Kidney glomerular epithelial cell (primary cell): ENCODE measurements around the gene FAT1.

Source experiments
- DNase-seq: peaks from one replicate; lab custom pipeline; 2025; lab: John Stamatoyannopoulos, UW

The FAT1 gene

GRCh38 chr4:186724058-186724863 lies 605 bp upstream of the FAT1 start:
- no peak for DNase-seq

- DNase-seq, result no peak
These were observed 812 bp downstream of the FAT1 start for GRCh38 chr4:186722796-186723291.

- no peak for DNase-seq
These were observed 3.5 kb downstream of the FAT1 start for GRCh38 chr4:186719925-186720694.

- DNase-seq, result no peak
These were observed 6.1 kb downstream of the FAT1 start for GRCh38 chr4:186717556-186717955.

DNA sequence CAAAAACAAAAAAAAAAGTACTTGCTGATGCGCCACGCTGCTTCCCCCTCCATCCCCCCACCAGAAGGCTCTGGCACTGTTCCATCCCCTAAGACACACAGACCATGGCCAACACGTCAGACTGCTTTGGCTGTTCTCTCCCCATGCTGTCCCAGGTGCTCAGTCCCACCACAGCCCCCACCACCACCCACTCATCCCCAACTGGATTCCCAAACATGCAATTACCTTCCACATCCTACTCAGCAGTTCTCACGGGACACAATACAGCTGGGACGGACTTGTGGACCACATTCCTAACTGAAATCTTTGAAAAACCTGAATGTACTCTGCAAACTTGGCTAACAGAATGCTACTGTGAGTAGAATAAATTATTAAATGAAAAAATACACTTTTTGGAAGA lies 8.6 kb downstream of the FAT1 start:
- DNase-seq, result no peak

DNA sequence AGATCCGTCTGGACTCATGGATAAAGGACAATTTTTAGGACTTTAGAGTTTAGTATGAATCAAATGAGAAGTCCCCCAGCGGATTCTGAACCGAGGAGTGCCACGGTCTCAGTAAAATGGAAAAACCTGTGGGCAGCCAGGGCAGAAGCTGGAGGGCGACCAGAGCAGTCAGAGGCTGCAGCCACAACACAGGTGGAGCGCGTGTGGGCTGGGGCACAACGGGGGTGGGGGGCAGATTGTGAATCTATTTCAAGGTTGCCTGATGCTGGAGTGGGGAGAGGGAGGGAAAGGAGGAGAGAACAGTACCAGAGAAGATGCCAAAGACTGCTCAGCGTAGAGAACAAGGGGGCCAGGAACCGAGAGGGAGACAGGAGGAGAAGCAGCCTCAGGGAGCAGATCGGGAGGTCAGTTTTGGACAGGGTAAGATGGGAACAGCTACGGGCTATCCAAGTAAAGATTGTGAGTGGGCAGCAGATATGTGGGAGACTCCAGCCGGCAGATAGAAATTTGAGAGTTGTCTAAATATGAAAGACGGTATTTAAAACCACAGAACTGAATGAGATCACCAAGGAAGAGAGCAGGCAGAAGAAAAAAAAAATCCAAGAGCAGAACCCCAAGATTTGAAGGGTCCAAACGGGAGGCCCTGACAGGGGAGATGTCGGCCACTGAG lies 9.5 kb downstream of the FAT1 start:
- DNase-seq, result no peak

DNA sequence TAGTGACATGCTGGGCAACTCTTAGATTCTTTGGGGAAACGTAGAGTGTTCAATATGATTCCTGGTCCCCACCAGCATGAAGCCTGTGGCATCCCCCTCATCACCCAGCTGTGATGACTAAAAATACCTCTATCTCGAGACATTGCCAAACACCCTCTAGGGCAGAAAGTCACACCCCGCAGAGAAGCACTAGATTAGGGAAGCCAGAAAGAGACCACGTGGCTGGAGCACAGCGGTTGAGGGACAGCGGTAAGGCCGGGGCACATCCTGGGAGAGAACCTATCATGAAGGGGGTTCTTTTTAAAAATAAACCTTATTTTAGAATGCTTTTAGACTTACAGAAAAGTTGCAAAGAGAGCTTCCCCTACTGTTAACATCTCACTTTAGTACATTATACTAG lies 11.0 kb downstream of the FAT1 start:
- DNase-seq, result no peak

DNA sequence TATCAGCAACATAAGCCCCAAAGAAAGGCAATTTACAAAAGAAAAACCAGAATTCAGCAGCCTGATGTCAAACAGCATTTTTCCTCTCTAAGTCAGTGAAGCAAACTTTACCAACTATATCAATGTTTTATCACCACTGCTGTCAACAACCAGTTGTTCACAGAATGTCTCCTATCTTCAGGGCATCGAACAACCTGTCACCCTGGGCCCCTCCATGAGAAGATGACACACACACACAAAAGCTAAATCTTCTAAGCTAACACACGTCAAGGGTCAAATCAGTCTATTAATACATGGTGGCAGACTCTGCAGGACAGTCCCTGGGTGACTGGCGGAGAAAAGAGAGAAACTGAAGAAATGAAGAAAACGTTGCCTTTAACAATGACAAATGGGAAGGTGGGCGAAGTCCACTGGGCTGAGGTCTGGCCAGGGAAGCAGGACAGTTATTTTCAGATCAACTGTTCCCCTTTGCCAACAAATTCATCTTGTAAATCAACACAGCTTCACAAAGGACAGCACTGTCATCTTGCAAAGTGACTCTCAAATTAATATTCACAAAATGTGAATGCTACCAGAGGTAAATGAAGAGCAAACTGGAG lies 13.0 kb downstream of the FAT1 start:
- no peak for DNase-seq

GRCh38 chr4:186709517-186709916 lies 14.1 kb downstream of the FAT1 start:
- DNase-seq, result no peak

- DNase-seq, result no peak
These were observed 15.1 kb downstream of the FAT1 start for GRCh38 chr4:186708554-186708953.

DNA sequence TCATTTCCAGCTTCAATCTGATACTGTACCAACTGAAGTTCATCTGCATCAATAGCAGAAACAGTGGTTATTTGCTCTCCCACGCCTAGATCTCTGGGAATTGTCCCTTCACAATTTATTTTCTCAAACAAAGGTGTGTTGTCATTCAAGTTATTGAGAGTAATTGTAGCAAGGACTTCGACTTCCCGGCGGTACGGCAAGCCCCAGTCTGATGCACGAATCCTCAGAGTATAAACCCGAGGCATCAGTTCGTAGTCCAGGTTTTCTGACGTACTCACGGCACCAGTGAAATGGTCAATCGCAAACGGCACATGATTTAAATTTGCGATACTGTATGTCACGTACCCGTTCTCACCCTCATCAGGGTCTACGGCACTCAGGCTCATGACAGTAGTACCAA lies 15.7 kb downstream of the FAT1 start:
- no peak for DNase-seq

DNA sequence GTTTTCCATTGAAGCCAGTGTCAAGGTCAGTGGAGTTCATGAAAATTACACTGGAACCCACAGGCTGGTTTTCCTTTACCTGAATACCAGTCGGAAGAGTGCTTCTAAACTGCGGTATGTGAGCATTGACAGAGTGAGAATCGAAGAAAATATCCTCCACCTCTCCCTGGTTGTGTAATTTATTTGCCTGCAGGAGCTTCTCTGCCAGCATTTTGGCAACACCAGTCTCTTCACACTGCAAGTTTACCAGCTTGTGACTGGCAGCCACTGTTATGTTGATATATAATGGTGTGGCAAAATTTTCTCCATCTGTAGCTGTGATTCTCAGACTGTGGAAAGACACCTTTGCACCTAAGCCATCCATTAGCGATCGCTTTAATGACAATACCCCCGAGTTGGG lies 16.1 kb downstream of the FAT1 start:
- DNase-seq, result no peak

DNA sequence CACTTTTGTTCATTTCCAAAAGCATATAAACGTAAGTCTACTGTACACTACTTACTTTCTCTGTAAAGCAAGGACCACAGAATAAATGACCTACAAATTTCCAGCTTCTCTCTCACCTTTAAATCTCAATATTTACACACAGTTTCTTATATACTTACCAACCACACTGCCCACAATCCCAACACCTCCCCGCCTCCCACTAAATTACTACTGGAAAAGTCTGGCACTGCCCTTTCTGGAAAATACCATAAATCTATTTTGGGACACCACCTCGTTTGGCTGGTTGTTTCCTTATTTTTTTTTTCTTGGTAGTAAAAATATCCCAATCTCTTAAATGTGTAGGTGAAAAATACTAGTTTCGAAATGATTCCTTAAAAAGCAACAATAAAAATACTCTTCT lies 19.6 kb downstream of the FAT1 start:
- no peak for DNase-seq

- DNase-seq, result no peak
These were observed 20.1 kb downstream of the FAT1 start for GRCh38 chr4:186703510-186703909.

- no peak for DNase-seq
These were observed 20.7 kb downstream of the FAT1 start for GRCh38 chr4:186702940-186703339.

DNA sequence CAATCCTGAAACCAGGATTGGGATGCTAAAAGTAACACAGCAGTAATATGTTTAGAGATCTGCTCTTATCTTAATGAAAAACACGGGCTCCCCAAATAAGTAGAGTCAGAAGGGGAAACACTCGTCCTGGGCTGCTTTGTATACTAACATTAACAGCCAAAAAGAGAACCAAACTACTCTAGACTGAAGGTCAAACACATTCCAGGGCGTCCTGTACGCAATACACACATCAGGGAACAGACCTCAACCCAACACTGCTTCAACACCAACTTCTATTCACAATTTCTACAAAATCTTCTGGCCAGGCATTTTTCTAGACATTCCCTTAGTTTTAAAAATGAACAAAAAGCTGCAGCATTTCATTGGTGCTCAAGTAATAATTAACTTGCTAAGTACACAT lies 21.4 kb downstream of the FAT1 start:
- no peak for DNase-seq

- DNase-seq, result no peak
These were observed 21.9 kb downstream of the FAT1 start for GRCh38 chr4:186701788-186702187.

- peak; percentile 48 for DNase-seq
These were observed 22.4 kb downstream of the FAT1 start for GRCh38 chr4:186701273-186701672.

- DNase-seq, result peak; percentile 55
These were observed 22.9 kb downstream of the FAT1 start for GRCh38 chr4:186700746-186701145.

- no peak for DNase-seq
These were observed 23.7 kb downstream of the FAT1 start for GRCh38 chr4:186699881-186700397.

- DNase-seq, result no peak
These were observed 24.4 kb downstream of the FAT1 start for GRCh38 chr4:186699298-186699697.

DNA sequence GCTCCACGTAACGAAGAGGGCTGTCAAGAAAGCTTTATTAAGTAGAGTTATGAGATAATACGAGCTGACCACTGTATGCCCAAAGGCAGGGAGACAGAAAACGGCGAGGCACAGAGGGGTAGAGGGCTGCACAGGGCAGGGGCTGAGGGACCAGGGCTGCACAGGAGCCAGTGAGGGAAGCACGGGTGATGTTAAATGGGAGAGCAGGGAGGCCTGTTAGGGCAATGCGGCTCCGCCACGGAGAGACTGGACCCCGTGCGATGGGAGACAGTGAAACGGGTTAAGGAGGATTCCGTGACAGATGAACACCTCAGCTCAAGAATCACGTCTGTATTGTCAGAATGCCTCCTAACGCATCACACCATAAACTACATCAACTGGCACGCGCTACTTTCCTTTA lies 25.1 kb downstream of the FAT1 start:
- DNase-seq, result no peak
